ENCODE measurements around the gene CLASP1.

The CLASP1 gene

GRCh38 chr2:121649149-121649595 lies at the start of gene CLASP1:
Gene CLASP1, minus strand, starts transcription at chr2:121649462. Its CDS starts 43,567 bp downstream, at chr2:121605895.
- Histone ChIP-seq H3K4me2 (ENCODE audit: low read length) (peak within 1 kb of the TSS; percentile 98), H3K9ac (ENCODE audit: low read length) (peak within 1 kb of the TSS; percentile 99), H4K20me1 (ENCODE audit: insufficient read depth, low read length) (peaks cover 18% of the 10 kb centered on the region; the same call in 1 of the 2 replicates), H3K27me3 (ENCODE audit: low read depth, low read length) (no peaks in the 10 kb centered on the region), H3K4me3 (ENCODE audit: low read length) (peak within 1 kb of the TSS; percentile 88), H3K27ac (ENCODE audit: low read length) (peak within 1 kb of the TSS; percentile 94), H3K9me3 (ENCODE audit: insufficient read depth, low read length) (no peaks in the 10 kb centered on the region), H3K79me2 (ENCODE audit: low read length) (peaks cover 77% of the 10 kb centered on the region), H3K36me3 (replicated peaks; ENCODE audit: low read depth, low read length) (no peaks in the 10 kb centered on the region), H3K4me1 (ENCODE audit: low read length) (peaks cover 13% of the 10 kb centered on the region), H2AFZ (ENCODE audit: low read depth, low read length) (peak within 1 kb of the TSS; percentile 94)
- TF ChIP-seq EZH2phosphoT487 (IDR thresholded peaks at IDR 0.05; ENCODE audit: low read depth) (no peak), CTCF (IDR thresholded peaks at IDR 0.05; ENCODE audit: low read depth, low read length) (no peak)

GRCh38 chr2:121698318-121698930 lies 49.2 kb upstream of the CLASP1 start:
- Histone ChIP-seq H3K27ac (ENCODE audit: low read length) (no peak overlapping the region), H3K36me3 (replicated peaks; ENCODE audit: low read depth, low read length) (no peaks in the 10 kb centered on the region), H3K9ac (ENCODE audit: low read length) (no peak overlapping the region), H3K27me3 (ENCODE audit: low read depth, low read length) (no peaks in the 10 kb centered on the region), H2AFZ (ENCODE audit: low read depth, low read length) (no peak overlapping the region), H3K4me2 (ENCODE audit: low read length) (no peak overlapping the region), H4K20me1 (ENCODE audit: insufficient read depth, low read length) (no peaks in the 10 kb centered on the region), H3K4me1 (ENCODE audit: low read length) (peaks cover 22% of the 10 kb centered on the region), H3K79me2 (ENCODE audit: low read length) (no peaks in the 10 kb centered on the region), H3K4me3 (ENCODE audit: low read length) (no peak overlapping the region), H3K9me3 (ENCODE audit: insufficient read depth, low read length) (no peaks in the 10 kb centered on the region)
- no peak for TF ChIP-seq EZH2phosphoT487 (IDR thresholded peaks at IDR 0.05; ENCODE audit: low read depth)
- no peak for TF ChIP-seq CTCF (IDR thresholded peaks at IDR 0.05; ENCODE audit: low read depth, low read length)

GRCh38 chr2:121697108-121697631 lies 47.9 kb upstream of the CLASP1 start:
- Histone ChIP-seq H3K27ac (ENCODE audit: low read length) (no peak overlapping the region), H3K36me3 (replicated peaks; ENCODE audit: low read depth, low read length) (no peaks in the 10 kb centered on the region), H3K4me1 (ENCODE audit: low read length) (peaks cover 22% of the 10 kb centered on the region), H2AFZ (ENCODE audit: low read depth, low read length) (no peak overlapping the region), H3K9me3 (ENCODE audit: insufficient read depth, low read length) (no peaks in the 10 kb centered on the region), H4K20me1 (ENCODE audit: insufficient read depth, low read length) (no peaks in the 10 kb centered on the region), H3K4me3 (ENCODE audit: low read length) (no peak overlapping the region), H3K79me2 (ENCODE audit: low read length) (no peaks in the 10 kb centered on the region), H3K27me3 (ENCODE audit: low read depth, low read length) (no peaks in the 10 kb centered on the region), H3K4me2 (ENCODE audit: low read length) (no peak overlapping the region), H3K9ac (ENCODE audit: low read length) (no peak overlapping the region)
- no peak for TF ChIP-seq EZH2phosphoT487 (IDR thresholded peaks at IDR 0.05; ENCODE audit: low read depth)
- no peak for TF ChIP-seq CTCF (IDR thresholded peaks at IDR 0.05; ENCODE audit: low read depth, low read length)

DNA sequence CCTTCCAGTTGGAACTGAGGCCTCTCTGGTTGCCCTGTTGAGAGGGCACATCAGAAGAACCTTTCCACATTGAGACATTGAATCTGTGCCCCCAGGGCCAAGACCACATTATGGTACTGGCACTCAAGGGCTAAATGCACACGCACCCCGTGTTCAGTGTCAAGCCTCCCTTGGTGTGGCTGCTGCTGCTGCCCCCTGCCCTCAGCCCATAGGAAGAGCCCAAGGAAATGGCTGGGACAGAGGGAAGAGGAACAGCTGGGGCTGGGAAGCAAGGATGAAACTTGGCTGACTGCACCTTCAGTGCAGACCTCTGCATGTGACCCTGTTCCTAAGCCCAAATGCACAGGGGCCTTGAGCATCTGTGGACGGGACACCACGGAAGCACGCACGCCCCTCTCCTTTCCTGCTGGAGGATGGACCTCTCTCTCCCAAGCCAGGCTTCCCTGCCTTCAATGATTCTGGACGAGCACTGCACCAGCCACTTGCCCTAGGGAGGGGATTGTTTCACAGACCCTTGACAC lies 47.2 kb upstream of the CLASP1 start:
- no peaks in the 10 kb centered on the region for H3K79me2 ChIP-seq (ENCODE audit: low read length)
- H3K9me3 ChIP-seq (ENCODE audit: insufficient read depth, low read length) = no peaks in the 10 kb centered on the region
- H3K4me3 ChIP-seq (ENCODE audit: low read length) = no peak overlapping the region
- TF ChIP-seq EZH2phosphoT487 (IDR thresholded peaks at IDR 0.05; ENCODE audit: low read depth) (no peak), CTCF (IDR thresholded peaks at IDR 0.05; ENCODE audit: low read depth, low read length) (no peak)
- H3K4me1 ChIP-seq (ENCODE audit: low read length) = peaks cover 18% of the 10 kb centered on the region
- no peak overlapping the region for H2AFZ ChIP-seq (ENCODE audit: low read depth, low read length)
- no peak overlapping the region for H3K4me2 ChIP-seq (ENCODE audit: low read length)
- H3K27me3 ChIP-seq (ENCODE audit: low read depth, low read length) = no peaks in the 10 kb centered on the region
- no peak overlapping the region for H3K9ac ChIP-seq (ENCODE audit: low read length)
- no peaks in the 10 kb centered on the region for H4K20me1 ChIP-seq (ENCODE audit: insufficient read depth, low read length)
- no peaks in the 10 kb centered on the region for H3K36me3 ChIP-seq (replicated peaks; ENCODE audit: low read depth, low read length)
- no peak overlapping the region for H3K27ac ChIP-seq (ENCODE audit: low read length)
